H1 (cell line): ENCODE measurements around the gene GPS2. TPM values are rescaled to one million over a fixed set of nuclear protein-coding genes. Genes with fewer than 3 reads are reported as not detected.
A peak's percentile ranks its signal among the peaks of the same experiment; 100 is the strongest.

Source experiments
- ATF2 ChIP-seq: IDR thresholded peaks from 2 replicates; pipeline ENCODE4 v1.6.1; 2012; ENCODE audit warnings: low read length, inconsistent platforms
- CBX8 ChIP-seq: fragments of 300-800, 300-1000 bp; sonication (generic); IDR thresholded peaks from 2 replicates; pipeline ENCODE4 v1.7.1; 2016; ENCODE audit warnings: low read depth, low read length, borderline replicate concordance
- CEBPB ChIP-seq: IDR thresholded peaks from 2 replicates; pipeline ENCODE4 v1.6.1; 2012; ENCODE audit warnings: low read depth, low read length
- CHD2 ChIP-seq: IDR thresholded peaks from 2 replicates; pipeline ENCODE4 v1.6.1; 2012; ENCODE audit warnings: low read length, improper control_type of control experiment
- EGR1 ChIP-seq: IDR thresholded peaks from 2 replicates; pipeline ENCODE4 v1.6.1; 2011; ENCODE audit warnings: low read depth, low read length, borderline replicate concordance
- EP300 ChIP-seq, 2 experiments: IDR thresholded peaks; 1 replicate in 1 of 2; 2 replicates in 1 of 2; pipeline ENCODE4 v1.6.1; 2011 to 2012; ENCODE audit warnings: low read depth in 2 of 2, low read length in 2 of 2, mild to moderate bottlenecking in 2 of 2, borderline replicate concordance in 1 of 2, inconsistent platforms in 1 of 2, moderate library complexity in 1 of 2
- JUN ChIP-seq: IDR thresholded peaks from 2 replicates; pipeline ENCODE4 v1.6.1; 2011; ENCODE audit warnings: low read depth, mild to moderate bottlenecking, improper control_type of control experiment, low read length
- KDM1A ChIP-seq: fragments of 200-600, 300-600 bp; sonication (generic); IDR thresholded peaks from 2 replicates; pipeline ENCODE4 v1.7.1; 2016; ENCODE audit warnings: mild to moderate bottlenecking, low read length, borderline replicate concordance
- MAX ChIP-seq: IDR thresholded peaks from 2 replicates; pipeline ENCODE4 v1.6.1; 2012; ENCODE audit warnings: inconsistent platforms
- POU5F1 ChIP-seq: IDR thresholded peaks from 2 replicates; pipeline ENCODE4 v1.6.1; 2011; ENCODE audit warnings: low read depth, mild to moderate bottlenecking, low read length, moderate library complexity
- RAD21 ChIP-seq, 2 experiments: IDR thresholded peaks in 1 of 2; conservative IDR thresholded peaks in 1 of 2; 2 replicates each; pipeline ENCODE4 v1.6.1; 2011; ENCODE audit warnings: low read depth in 2 of 2, low read length in 2 of 2, improper control_type of control experiment in 1 of 2, inconsistent platforms in 1 of 2, mild to moderate bottlenecking in 1 of 2, moderate library complexity in 1 of 2
- RBBP5 ChIP-seq: IDR thresholded peaks from 2 replicates; pipeline ENCODE4 v1.7.1; 2012; ENCODE audit warnings: low read depth, mild to moderate bottlenecking, inconsistent platforms, low read length, moderate library complexity, borderline replicate concordance
- RXRA ChIP-seq: IDR thresholded peaks from 2 replicates; pipeline ENCODE4 v1.6.1; 2011; ENCODE audit warnings: low read depth, mild to moderate bottlenecking, low read length, moderate library complexity; ENCODE audit not compliant: insufficient read depth
- SIX5 ChIP-seq: IDR thresholded peaks from 2 replicates; pipeline ENCODE4 v1.6.1; 2011; ENCODE audit warnings: mild to moderate bottlenecking, low read depth, low read length
- SP4 ChIP-seq: IDR thresholded peaks from 2 replicates; pipeline ENCODE4 v1.6.1; 2012; ENCODE audit warnings: low read length, inconsistent platforms
- SRF ChIP-seq: IDR thresholded peaks from 2 replicates; pipeline ENCODE4 v1.6.1; 2011; ENCODE audit warnings: mild to moderate bottlenecking, low read depth, low read length, moderate library complexity
- TAF1 ChIP-seq: IDR thresholded peaks from 2 replicates; pipeline ENCODE4 v1.6.1; 2011; ENCODE audit warnings: mild to moderate bottlenecking, low read depth, low read length
- TAF7 ChIP-seq: optimal IDR thresholded peaks from 2 replicates; pipeline ENCODE3; 2011; ENCODE audit warnings: low read depth, mild to moderate bottlenecking, inconsistent platforms, low read length, moderate library complexity, borderline replicate concordance
- TEAD4 ChIP-seq: IDR thresholded peaks from 2 replicates; pipeline ENCODE4 v1.6.1; 2012; ENCODE audit warnings: low read depth, low read length, inconsistent platforms, mixed read lengths
- USF2 ChIP-seq: IDR thresholded peaks from 2 replicates; pipeline ENCODE4 v1.6.1; 2011; ENCODE audit warnings: low read length, improper control_type of control experiment
- polyA plus RNA-seq, 7 experiments: library from polyadenylated mRNA; depleted of rRNA in 3 of 7; stranded (reverse) in 5 of 7; unstranded in 2 of 7; fragments of >200 nt in 5 of 7; fragments of 200-250 nt in 2 of 7; gene quantifications; 1 replicate in 5 of 7; 2 replicates in 1 of 7; 4 replicates in 1 of 7; pipeline versions ENCODE4 v1.2.1 to v1.2.3, GENCODE V29; 2011 to 2013; ENCODE audit warnings: missing spikeins in 2 of 7, mixed read lengths in 2 of 7
- total RNA-seq: library from RNA; stranded (reverse); fragmentation: NEBNext Ultra II Directional; extraction: Animal tissue kit (Norgen Biotek cat#: 25700); gene quantifications from 2 replicates; pipeline ENCODE4 v1.2.1, GENCODE V29; 2021

The GPS2 gene
- total and polyA plus RNA-seq, 2 of the 8 experiments (the other 6 are each of a cell fraction or from before 2014, with no cell fraction given) = 67.0 to 152 TPM

GRCh38 chr17:7314719-7315569 lies at the start of gene GPS2 (continued):
- TF ChIP-seq RAD21 (IDR thresholded peaks at IDR 0.05 in 1 of 2, conservative IDR thresholded peaks at IDR 0.05 in 1 of 2; ENCODE audit: low read depth in 2 of 2, low read length in 2 of 2) (no peak), TEAD4 (0 out of 2 replicates have a peak, but pooled peaks have one; percentile 18), CBX8 (no peak), TAF7 (peak; percentile 63), KDM1A (no peak), CEBPB (no peak), SRF (no peak), SP4 (no peak), SIX5 (no peak), JUN (no peak), TAF1 (peak; percentile 89), POU5F1 (no peak), EP300 (IDR thresholded peaks at IDR 0.05; ENCODE audit: borderline replicate concordance in 1 of 2, low read depth in 2 of 2, low read length in 2 of 2) (peak in 1 of 2 experiments; percentile 84; a peak in 1 of 3 replicates), CHD2 (peak; percentile 76), RXRA (no peak), ATF2 (no peak), MAX (peak; percentile 64), RBBP5 (peak; percentile 70; the same call in 1 of the 2 replicates), USF2 (no peak; the same call in 1 of the 2 replicates), EGR1 (no peak)
